IMR-90 (cell line): ENCODE results near the gene GNAT3. TPM values are rescaled to one million over a fixed set of nuclear protein-coding genes. Genes with fewer than 3 reads are reported as not detected.
A peak's percentile ranks its signal among the peaks of the same experiment; 100 is the strongest.

Experiments
- ATAC-seq: fragments of 200-7000 bp; cut with Tn5 transposase; 2 replicates; pipeline ENCODE4 v1.9.1; 2020; ENCODE audit warnings: low read depth, mild to moderate bottlenecking, moderate library complexity
- BruUV-seq: library from RNA; stranded (reverse); fragments of 400-500 nt; replicated peaks from 2 replicates; lab custom pipeline; 2021; lab: Mats Ljungman, UMichigan
- CTCF ChIA-PET: fragments of 300-600 bp; formaldehyde crosslinking; extraction: SDS; loops from one replicate; lab custom pipeline; 2021; ENCODE audit warnings: antibody characterized with exemption; lab: Yijun Ruan, JAX
- POLR2A ChIA-PET: fragments of 300-600 bp; sonication (Branson Sonifier 250); formaldehyde crosslinking; loops from one replicate; lab custom pipeline; 2022; ENCODE audit warnings: antibody characterized with exemption; ENCODE audit not compliant: unreplicated experiment; lab: Charles Lee
- DNase-seq: peaks from one replicate; pipeline ENCODE4 v3.0.0; 2013
- H2AFZ ChIP-seq: replicated peaks from 2 replicates; pipeline ENCODE3; 2013; ENCODE audit warnings: low read length, mild to moderate bottlenecking; ENCODE audit not compliant: poor library complexity
- H2AK5ac ChIP-seq: 2 replicates; pipeline ENCODE4 v1.6.1; 2013; ENCODE audit warnings: low read depth, low read length, inconsistent platforms
- H2AK9ac ChIP-seq: replicated peaks from 2 replicates; pipeline ENCODE3; 2013; ENCODE audit warnings: mild to moderate bottlenecking, low read depth, low read length, moderate library complexity; ENCODE audit not compliant: poor library complexity
- H2BK120ac ChIP-seq: 2 replicates; pipeline ENCODE4 v1.6.1; 2013; ENCODE audit warnings: low read depth, low read length, inconsistent platforms
- H2BK15ac ChIP-seq: 3 replicates; pipeline ENCODE4 v1.6.1; 2013; ENCODE audit warnings: low read depth, low read length, inconsistent platforms
- H2BK20ac ChIP-seq: 2 replicates; pipeline ENCODE4 v1.6.1; 2013; ENCODE audit warnings: low read depth, mild to moderate bottlenecking, inconsistent platforms, low read length, moderate library complexity
- H2BK5ac ChIP-seq: 2 replicates; pipeline ENCODE4 v1.6.1; 2013; ENCODE audit warnings: mild to moderate bottlenecking, low read depth, low read length, inconsistent platforms; ENCODE audit not compliant: poor library complexity, severe bottlenecking
- H3K14ac ChIP-seq: replicated peaks from 2 replicates; pipeline ENCODE4 v1.6.1; 2013; ENCODE audit warnings: low read depth, low read length, inconsistent platforms
- H3K18ac ChIP-seq: 2 replicates; pipeline ENCODE4 v1.6.1; 2013; ENCODE audit warnings: low read depth, low read length, control low read depth
- H3K23ac ChIP-seq: 2 replicates; pipeline ENCODE4 v1.6.1; 2013; ENCODE audit warnings: low read depth, low read length, inconsistent platforms
- H3K27ac ChIP-seq: 2 replicates; pipeline ENCODE4 v1.5.1; 2013; ENCODE audit warnings: mild to moderate bottlenecking, control low read depth, low read length; ENCODE audit not compliant: insufficient read depth
- H3K27me3 ChIP-seq: 2 replicates; pipeline ENCODE4 v1.6.1; 2013; ENCODE audit warnings: low read length; ENCODE audit not compliant: control insufficient read depth, insufficient read depth
- H3K36me3 ChIP-seq: 2 replicates; pipeline ENCODE4 v1.6.1; 2013; ENCODE audit warnings: low read length, mixed read lengths; ENCODE audit not compliant: control insufficient read depth, insufficient read depth
- H3K4ac ChIP-seq: 2 replicates; pipeline ENCODE4 v1.6.1; 2013; ENCODE audit warnings: low read depth, low read length, inconsistent platforms
- H3K4me1 ChIP-seq: 2 replicates; pipeline ENCODE4 v1.6.1; 2013; ENCODE audit warnings: low read length, mixed read lengths; ENCODE audit not compliant: control insufficient read depth, insufficient read depth
- H3K4me2 ChIP-seq: 2 replicates; pipeline ENCODE4 v1.6.1; 2013; ENCODE audit warnings: low read depth, mild to moderate bottlenecking, control low read depth, low read length, moderate library complexity
- H3K4me3 ChIP-seq: 2 replicates; pipeline ENCODE4 v1.5.1; 2013; ENCODE audit warnings: low read depth, mild to moderate bottlenecking, control low read depth, low read length, moderate library complexity; ENCODE audit not compliant: insufficient read depth
- H3K56ac ChIP-seq: 2 replicates; pipeline ENCODE4 v1.6.1; 2013; ENCODE audit warnings: low read length, inconsistent platforms; ENCODE audit not compliant: insufficient read depth; ENCODE audit errors: extremely low read depth
- H3K79me1 ChIP-seq, 2 experiments: 2 replicates each; pipeline ENCODE4 v1.6.1; 2013; ENCODE audit warnings: low read length in 2 of 2, inconsistent platforms in 1 of 2, low read depth in 1 of 2
- H3K9ac ChIP-seq: 2 replicates; pipeline ENCODE4 v1.6.1; 2013; ENCODE audit warnings: low read depth, low read length, control low read depth
- H3K9me1 ChIP-seq: 2 replicates; pipeline ENCODE4 v1.6.1; 2013; ENCODE audit warnings: low read length, inconsistent platforms; ENCODE audit not compliant: insufficient read depth
- H3K9me3 ChIP-seq: 2 replicates; pipeline ENCODE4 v1.6.1; 2013; ENCODE audit warnings: low read length; ENCODE audit not compliant: control insufficient read depth, insufficient read depth
- H4K20me1 ChIP-seq: 2 replicates; pipeline ENCODE4 v1.6.1; 2013; ENCODE audit warnings: low read length, inconsistent platforms; ENCODE audit not compliant: insufficient read depth
- H4K5ac ChIP-seq: 2 replicates; pipeline ENCODE4 v1.6.1; 2013; ENCODE audit warnings: mild to moderate bottlenecking, low read depth, low read length, control low read depth
- H4K8ac ChIP-seq, 2 experiments: 2 replicates each; pipeline ENCODE4 v1.6.1; 2013; ENCODE audit warnings: low read depth in 2 of 2, low read length in 2 of 2, control low read depth in 1 of 2, inconsistent platforms in 1 of 2
- H4K91ac ChIP-seq: 2 replicates; pipeline ENCODE4 v1.6.1; 2013; ENCODE audit warnings: low read depth, low read length, inconsistent platforms; ENCODE audit not compliant: insufficient read depth
- WGBS, 2 experiments: methylation state at CpG; one replicate each; pipeline versions ENCODE4 v1.1.5 to v1.1.7; 2013; ENCODE audit warnings: missing lambda C conversion rate in 2 of 2; ENCODE audit not compliant: insufficient read length in 1 of 2; ENCODE audit errors: extremely low coverage in 2 of 2; 5-methylcytosine and 5-hydroxymethylcytosine counted together
- dilution Hi-C: fragments of 300-500 bp; cut with HindIII; formaldehyde crosslinking; loops from one replicate; pipeline ENCODE4 v1.14.3; 2018; ENCODE audit warnings: low sequenced_read_pairs; ENCODE audit not compliant: unreplicated experiment
- in situ Hi-C: fragments of 300-500 bp; cut with MboI; formaldehyde crosslinking; loops from 3 replicates; pipeline ENCODE4 v1.14.3; 2019; ENCODE audit warnings: low sequenced_read_pairs, inconsistent platforms, mixed read lengths
- intact Hi-C: fragments of 100-400 bp; cut with micrococcal nuclease; formaldehyde crosslinking; loops from 2 replicates; pipeline ENCODE4 v1.10.0; 2022
- polyA plus RNA-seq, 3 experiments: library from polyadenylated mRNA; depleted of rRNA; stranded (reverse); fragments of >200 nt; gene quantifications; 2 replicates each; pipeline ENCODE4 v1.2.3, GENCODE V29; 2012; ENCODE audit warnings: low replicate concordance in 1 of 3
- total RNA-seq: library from RNA; depleted of rRNA; stranded (reverse); fragments of >200 nt; gene quantifications from 2 replicates; pipeline ENCODE4 v1.2.3, GENCODE V29; 2012
- TF ChIP-seq, protein P1 (sequence below): conservative IDR thresholded peaks from 2 replicates; pipeline ENCODE4 v1.5.1; 2012; ENCODE audit warnings: mild to moderate bottlenecking, low read depth, low read length, improper control_type of control experiment
- TF ChIP-seq, protein P2 (sequence below): fragments of 150-350 bp; IDR thresholded peaks from 2 replicates; pipeline ENCODE4 v1.6.1; 2017; ENCODE audit warnings: mild to moderate bottlenecking, antibody characterized with exemption, low read length, low read depth

Gene GNAT3
- total and polyA plus RNA-seq, 2 of the 4 experiments (the other 2 are of a cell fraction) = not detected

- no peak overlapping the region for H3K4me3 ChIP-seq
- no peak overlapping the region for H3K23ac ChIP-seq
- no peaks in the 10 kb centered on the region for H3K36me3 ChIP-seq
- H2BK15ac ChIP-seq = no peak overlapping the region
- peak overlapping the region; percentile 21; the same call in 1 of the 2 replicates for H2BK20ac ChIP-seq
- no peak overlapping the region for H3K4ac ChIP-seq
- DNase-seq (peak; percentile 64), ATAC-seq (no peak)
- H3K27ac ChIP-seq = no peak overlapping the region
- H2BK120ac ChIP-seq = no peak overlapping the region
- no peak overlapping the region for H3K18ac ChIP-seq
- TF ChIP-seq, protein P1, sequence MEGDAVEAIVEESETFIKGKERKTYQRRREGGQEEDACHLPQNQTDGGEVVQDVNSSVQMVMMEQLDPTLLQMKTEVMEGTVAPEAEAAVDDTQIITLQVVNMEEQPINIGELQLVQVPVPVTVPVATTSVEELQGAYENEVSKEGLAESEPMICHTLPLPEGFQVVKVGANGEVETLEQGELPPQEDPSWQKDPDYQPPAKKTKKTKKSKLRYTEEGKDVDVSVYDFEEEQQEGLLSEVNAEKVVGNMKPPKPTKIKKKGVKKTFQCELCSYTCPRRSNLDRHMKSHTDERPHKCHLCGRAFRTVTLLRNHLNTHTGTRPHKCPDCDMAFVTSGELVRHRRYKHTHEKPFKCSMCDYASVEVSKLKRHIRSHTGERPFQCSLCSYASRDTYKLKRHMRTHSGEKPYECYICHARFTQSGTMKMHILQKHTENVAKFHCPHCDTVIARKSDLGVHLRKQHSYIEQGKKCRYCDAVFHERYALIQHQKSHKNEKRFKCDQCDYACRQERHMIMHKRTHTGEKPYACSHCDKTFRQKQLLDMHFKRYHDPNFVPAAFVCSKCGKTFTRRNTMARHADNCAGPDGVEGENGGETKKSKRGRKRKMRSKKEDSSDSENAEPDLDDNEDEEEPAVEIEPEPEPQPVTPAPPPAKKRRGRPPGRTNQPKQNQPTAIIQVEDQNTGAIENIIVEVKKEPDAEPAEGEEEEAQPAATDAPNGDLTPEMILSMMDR = no peak
- TF ChIP-seq, protein P2, sequence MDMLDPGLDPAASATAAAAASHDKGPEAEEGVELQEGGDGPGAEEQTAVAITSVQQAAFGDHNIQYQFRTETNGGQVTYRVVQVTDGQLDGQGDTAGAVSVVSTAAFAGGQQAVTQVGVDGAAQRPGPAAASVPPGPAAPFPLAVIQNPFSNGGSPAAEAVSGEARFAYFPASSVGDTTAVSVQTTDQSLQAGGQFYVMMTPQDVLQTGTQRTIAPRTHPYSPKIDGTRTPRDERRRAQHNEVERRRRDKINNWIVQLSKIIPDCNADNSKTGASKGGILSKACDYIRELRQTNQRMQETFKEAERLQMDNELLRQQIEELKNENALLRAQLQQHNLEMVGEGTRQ = peak; percentile 31; the same call in 1 of the 2 replicates
- H2AK9ac ChIP-seq = no peak overlapping the region
- no peaks in the 10 kb centered on the region for H3K9me3 ChIP-seq
- H3K14ac ChIP-seq = no peak overlapping the region
- H4K20me1 ChIP-seq = no peaks in the 10 kb centered on the region
- H2BK5ac ChIP-seq = no peak overlapping the region
- H4K5ac ChIP-seq = peak overlapping the region; percentile 6; the same call in 1 of the 2 replicates
- no peak overlapping the region for H3K9ac ChIP-seq
- H3K4me1 ChIP-seq = no peaks in the 10 kb centered on the region
- H2AK5ac ChIP-seq = no peak overlapping the region
- intact Hi-C loops = no loop called here
- ChIA-PET CTCF (no interaction called here), POLR2A (no interaction called here)
- dilution Hi-C loops = no loop called here
- H3K27me3 ChIP-seq = no peaks in the 10 kb centered on the region
- no peak overlapping the region for H4K91ac ChIP-seq
- no peaks in the 10 kb centered on the region for H3K79me1 ChIP-seq
- no peak overlapping the region; the same call in 1 of the 2 replicates for H3K56ac ChIP-seq
- WGBS, 2 experiments = no CpG with 5 or more reads among the region's 1 CpG
- no peak overlapping the region for H3K4me2 ChIP-seq
- H2AFZ ChIP-seq = no peak overlapping the region
- peak overlapping the region in 1 of 2 experiments; percentile 17; a peak in 1 of 4 replicates for H4K8ac ChIP-seq
- in situ Hi-C loops = no loop called here
- H3K9me1 ChIP-seq = no peaks in the 10 kb centered on the region
- BruUV-seq = no TSS peak
Observed at GRCh38 chr7:80552031-80552694, 40.3 kb upstream of the GNAT3 start.
